H1 (cell line): Measurements from ENCODE around the gene TBC1D25.

Experiments
- BACH1 ChIP-seq: IDR thresholded peaks from 2 replicates; pipeline ENCODE4 v1.6.1; 2012; ENCODE audit warnings: low read length, improper control_type of control experiment
- JUND ChIP-seq: IDR thresholded peaks from 2 replicates; pipeline ENCODE4 v1.6.1; 2011; ENCODE audit warnings: mild to moderate bottlenecking, improper control_type of control experiment, low read length
- POLR2A ChIP-seq, 2 experiments: IDR thresholded peaks; 1 replicate in 1 of 2; 2 replicates in 1 of 2; pipeline ENCODE4 v1.6.1; 2011; ENCODE audit warnings: low read depth in 2 of 2, low read length in 2 of 2, mild to moderate bottlenecking in 2 of 2; ENCODE audit errors: control extremely low read depth in 1 of 2
- TAF1 ChIP-seq: IDR thresholded peaks from 2 replicates; pipeline ENCODE4 v1.6.1; 2011; ENCODE audit warnings: mild to moderate bottlenecking, low read depth, low read length
- YY1 ChIP-seq: IDR thresholded peaks from 2 replicates; pipeline ENCODE4 v1.6.1; 2011; ENCODE audit warnings: low read depth, mild to moderate bottlenecking, low read length
- TF ChIP-seq, protein P1 (sequence below), 3 experiments: IDR thresholded peaks; 1 replicate in 2 of 3; 2 replicates in 1 of 3; pipeline versions ENCODE4 v1.5.1 to v1.6.1; 2011; ENCODE audit warnings: low read length in 3 of 3, mild to moderate bottlenecking in 3 of 3, inconsistent platforms in 2 of 3, low read depth in 1 of 3, moderate library complexity in 1 of 3; ENCODE audit not compliant: insufficient read depth in 1 of 3; ENCODE audit errors: control extremely low read depth in 1 of 3
- TF ChIP-seq, protein P2 (sequence below): IDR thresholded peaks from 2 replicates; pipeline ENCODE4 v1.6.1; 2011; ENCODE audit warnings: low read depth, mild to moderate bottlenecking, low read length; ENCODE audit not compliant: insufficient read depth

DNA sequence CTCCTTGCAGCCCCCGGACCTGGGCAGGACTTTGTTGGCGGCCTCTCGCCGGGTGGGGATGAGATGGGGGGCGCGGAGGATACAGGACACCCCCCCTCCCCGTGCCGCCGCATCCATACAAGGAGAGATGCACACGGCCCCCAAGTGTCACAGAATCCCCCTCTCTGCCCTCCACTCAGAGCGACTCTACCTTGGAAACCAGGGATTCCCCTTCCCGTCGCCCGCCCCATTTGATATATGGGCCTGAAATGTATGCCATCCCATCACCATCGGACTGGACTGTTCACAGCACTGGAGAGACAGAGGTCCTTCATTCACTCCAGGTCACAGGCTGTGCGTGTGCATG lies 30.3 kb upstream of the TBC1D25 start:
- TF ChIP-seq JUND (no peak), TAF1 (no peak), POLR2A (IDR thresholded peaks at IDR 0.05; ENCODE audit: control extremely low read depth in 1 of 2, low read depth in 2 of 2, low read length in 2 of 2) (no peak), BACH1 (no peak), YY1 (no peak)
- TF ChIP-seq, protein P1, sequence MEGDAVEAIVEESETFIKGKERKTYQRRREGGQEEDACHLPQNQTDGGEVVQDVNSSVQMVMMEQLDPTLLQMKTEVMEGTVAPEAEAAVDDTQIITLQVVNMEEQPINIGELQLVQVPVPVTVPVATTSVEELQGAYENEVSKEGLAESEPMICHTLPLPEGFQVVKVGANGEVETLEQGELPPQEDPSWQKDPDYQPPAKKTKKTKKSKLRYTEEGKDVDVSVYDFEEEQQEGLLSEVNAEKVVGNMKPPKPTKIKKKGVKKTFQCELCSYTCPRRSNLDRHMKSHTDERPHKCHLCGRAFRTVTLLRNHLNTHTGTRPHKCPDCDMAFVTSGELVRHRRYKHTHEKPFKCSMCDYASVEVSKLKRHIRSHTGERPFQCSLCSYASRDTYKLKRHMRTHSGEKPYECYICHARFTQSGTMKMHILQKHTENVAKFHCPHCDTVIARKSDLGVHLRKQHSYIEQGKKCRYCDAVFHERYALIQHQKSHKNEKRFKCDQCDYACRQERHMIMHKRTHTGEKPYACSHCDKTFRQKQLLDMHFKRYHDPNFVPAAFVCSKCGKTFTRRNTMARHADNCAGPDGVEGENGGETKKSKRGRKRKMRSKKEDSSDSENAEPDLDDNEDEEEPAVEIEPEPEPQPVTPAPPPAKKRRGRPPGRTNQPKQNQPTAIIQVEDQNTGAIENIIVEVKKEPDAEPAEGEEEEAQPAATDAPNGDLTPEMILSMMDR (IDR thresholded peaks at IDR 0.05; ENCODE audit: control extremely low read depth in 1 of 3, insufficient read depth in 1 of 3, low read depth in 1 of 3, low read length in 3 of 3): no peak
- TF ChIP-seq, protein P2, sequence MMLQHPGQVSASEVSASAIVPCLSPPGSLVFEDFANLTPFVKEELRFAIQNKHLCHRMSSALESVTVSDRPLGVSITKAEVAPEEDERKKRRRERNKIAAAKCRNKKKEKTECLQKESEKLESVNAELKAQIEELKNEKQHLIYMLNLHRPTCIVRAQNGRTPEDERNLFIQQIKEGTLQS: no peak
